Activated T-helper 1 cell treated with anti-CD3 and anti-CD28 coated beads, Interleukin-2, amount 50 U/mL, for 16 hours (primary cell): Measurements from ENCODE around the gene OR7A5.
"Not testable (repeated sequence)": the region's sequence is repeated elsewhere in the genome, so short reads cannot be mapped to it uniquely, and the experiment has no call there.

Experiments
- DNase-seq, 2 donors: peaks; one replicate each; pipeline ENCODE4 v3.0.0-alpha.2; 2020; ENCODE audit warnings: low read depth in 1 of 2, low spot score in 1 of 2

Gene OR7A5

DNA sequence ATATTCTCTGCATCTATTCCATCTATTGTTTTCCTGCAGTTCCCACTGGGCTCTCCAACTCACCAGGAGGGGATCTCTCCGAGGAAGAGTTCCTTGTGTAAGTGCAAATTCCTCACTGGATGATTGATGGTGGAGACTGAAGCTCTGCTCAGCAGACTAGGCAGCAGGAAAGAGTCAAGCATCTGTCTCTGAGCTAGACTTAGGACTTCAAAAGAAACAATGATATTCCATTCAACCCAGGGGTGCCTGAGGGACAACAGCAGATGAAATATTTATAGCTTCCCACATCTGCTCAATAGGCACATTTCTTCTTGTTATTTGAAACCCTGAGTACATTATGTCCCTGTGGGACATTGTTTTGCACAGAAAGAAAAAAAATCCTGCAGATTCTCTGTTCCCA is at the start of gene OR7A5, which contains the start of gene OR7C1:
Gene OR7A5 (minus strand): TSS at position 175 of the 400 bp plus-strand sequence. CDS start 6,944 bp downstream, outside the sequence.
Gene OR7C1 (minus strand): TSS at position 175 of the 400 bp plus-strand sequence. CDS start 35,049 bp downstream, outside the sequence.
- no peak for DNase-seq

DNA sequence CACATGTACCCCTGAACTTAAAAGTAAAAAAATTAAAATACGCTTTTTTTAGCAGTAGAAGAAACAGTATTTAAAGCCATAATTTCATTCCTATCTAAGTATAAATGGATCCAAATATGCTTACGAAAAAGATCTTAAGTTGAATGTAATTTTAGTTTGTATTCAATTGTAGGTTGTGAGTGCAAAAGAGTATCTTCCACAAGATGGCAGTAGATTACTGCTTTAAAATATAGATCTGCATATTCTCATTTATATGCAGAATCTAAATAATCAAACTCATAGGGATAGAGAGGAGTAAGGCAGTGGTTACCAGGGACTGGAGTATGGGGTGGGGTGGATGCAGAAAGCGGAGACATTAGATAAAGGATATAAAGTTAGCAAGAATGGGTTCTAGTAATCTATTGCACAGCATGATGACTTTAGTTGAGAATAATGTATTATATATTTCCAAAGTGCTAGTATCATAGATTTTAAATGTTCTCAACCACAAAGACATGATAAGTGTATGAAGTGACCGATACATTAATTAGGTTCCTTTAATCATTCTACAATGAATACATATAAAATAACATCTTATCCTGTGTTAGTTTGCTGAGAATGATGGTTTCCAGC is 36.7 kb upstream of the OR7A5 start:
- no peak for DNase-seq

DNA sequence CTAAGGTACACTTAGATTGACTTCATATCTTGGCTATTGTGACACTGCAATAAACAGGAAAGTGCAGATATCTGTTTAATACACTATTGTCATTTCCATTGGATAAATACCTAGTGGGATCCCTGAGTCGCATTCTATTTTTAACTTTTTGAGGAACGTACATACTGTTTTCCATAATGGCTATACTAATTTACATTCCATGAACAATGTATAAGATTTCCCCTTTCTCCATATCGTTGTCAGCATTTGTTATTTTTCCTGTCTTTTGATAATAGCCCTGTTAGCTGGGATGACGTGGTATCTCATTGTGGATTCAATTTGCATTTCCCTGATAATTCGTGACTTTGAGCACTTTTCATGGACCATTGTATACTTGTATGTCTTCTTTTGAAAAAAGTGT is 33.5 kb upstream of the OR7A5 start:
- DNase-seq, result no peak

DNA sequence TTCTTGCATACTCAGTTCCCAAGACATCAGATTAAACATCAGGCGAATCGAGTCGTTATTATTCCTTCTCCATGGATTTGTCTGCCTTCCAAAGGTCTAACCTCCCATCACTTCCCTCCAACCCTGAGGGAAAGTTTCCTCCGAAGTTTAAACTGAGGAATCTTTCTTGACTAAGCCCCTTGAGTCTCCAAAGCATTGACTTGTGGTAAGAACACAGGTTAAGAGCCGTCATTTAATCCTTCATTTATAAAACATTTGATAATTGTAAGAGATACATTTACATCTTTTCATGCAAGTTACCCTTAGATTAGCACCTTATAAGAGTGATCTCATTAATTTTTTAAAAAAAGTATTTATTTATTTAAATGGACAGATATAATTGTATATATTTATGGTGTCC is 13.8 kb upstream of the OR7A5 start, which contains the start of gene OR7A10:
Gene OR7A10 (minus strand): TSS at position 101 of the 400 bp plus-strand sequence. CDS start 7,045 bp downstream, outside the sequence.
- DNase-seq, result no peak

DNA sequence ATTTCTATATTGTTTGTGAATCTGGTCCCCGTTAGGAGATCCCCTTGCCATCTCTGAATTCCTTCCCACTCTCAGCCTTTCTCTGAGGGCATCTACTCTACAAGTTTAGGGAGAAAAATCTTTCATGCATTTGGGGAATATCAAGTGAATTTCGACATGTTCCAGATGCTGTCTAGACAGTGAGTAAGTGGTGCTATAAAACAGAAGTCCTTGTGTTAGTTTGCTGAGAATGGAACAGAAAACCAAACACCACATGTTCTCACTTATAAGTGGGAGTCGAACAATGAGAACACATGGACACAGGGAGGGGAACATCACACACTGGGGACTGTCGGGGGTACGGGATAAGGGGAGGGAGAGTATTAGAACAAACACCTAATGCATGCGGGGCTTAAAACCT is 8.6 kb upstream of the OR7A5 start:
- no peak for DNase-seq

DNA sequence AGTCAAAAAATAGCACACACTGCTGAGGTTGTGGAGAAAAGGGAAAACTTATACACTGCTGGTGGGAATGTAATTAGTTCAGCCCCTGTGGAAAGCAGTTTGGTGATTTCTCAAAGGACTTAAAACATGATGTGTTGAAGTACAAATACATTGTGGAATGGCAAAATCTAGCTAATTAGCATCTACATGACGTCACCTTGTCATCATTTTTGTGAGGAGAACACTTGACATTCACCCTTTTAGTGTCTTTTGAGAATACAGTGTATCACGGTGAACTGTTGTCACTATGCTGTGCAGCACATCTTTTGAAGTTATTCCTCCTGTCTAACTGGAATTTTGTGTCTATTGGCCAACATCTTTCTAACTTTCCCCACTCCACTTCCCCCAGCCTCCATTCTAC is 8.2 kb upstream of the OR7A5 start:
- DNase-seq, result no peak

DNA sequence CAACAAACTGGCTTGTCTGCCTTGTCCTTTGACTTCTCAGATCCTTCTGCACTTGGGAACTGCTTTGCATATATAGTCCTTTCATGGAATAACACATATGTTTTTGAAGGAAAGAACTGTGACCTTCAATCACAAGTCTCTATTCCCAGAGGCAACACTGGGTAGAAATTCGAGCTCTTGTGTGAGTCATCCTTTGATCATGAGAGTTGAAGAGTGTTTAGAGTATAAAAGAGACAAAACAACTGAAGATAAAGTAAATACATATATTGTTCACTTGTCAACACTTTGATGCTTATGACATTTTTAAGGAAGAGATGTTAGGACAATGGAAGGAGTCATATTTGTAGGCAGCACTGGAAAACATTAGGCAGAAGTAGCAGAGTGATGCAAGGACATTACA is 5.2 kb upstream of the OR7A5 start:
- DNase-seq, result no peak

DNA sequence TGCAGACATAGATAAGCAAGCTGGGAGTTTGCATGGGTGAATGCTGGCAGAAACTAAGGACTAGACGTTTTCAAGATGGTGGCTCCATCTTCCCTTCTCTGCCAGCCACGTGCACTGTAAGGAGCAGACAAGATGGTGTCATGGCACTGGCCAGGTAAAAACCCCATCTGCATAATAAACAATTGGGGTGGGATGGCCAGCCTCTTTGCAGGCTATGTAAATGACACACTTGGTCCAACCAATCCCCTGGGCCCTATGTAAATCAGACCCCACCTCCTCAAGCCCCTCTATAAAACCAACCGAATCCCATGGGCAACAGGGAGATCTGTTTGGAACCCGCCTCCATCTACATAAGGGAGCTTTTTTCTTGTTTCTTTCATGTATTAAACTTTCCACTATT is 2.4 kb upstream of the OR7A5 start:
- no peak for DNase-seq

DNA sequence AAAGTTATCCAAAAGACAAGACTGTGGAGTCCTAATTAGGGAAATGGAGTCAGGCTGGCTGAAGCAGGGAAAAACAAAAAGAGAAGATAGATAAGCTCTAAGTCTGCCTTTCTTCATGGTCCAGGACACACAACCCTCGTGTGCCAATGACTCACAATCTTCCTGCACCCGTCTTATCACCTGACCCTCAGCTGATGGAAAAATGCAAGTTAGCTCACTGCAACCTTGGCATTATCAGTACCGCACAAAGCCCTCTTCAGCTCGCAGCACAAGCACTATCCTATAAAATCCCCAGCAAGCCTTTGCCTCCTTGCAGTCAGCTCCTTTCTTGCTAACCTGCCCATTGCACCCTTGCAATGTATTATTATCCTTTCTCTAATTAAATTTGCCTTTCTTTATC is 4.3 kb downstream of the OR7A5 start:
- DNase-seq, result no peak

DNA sequence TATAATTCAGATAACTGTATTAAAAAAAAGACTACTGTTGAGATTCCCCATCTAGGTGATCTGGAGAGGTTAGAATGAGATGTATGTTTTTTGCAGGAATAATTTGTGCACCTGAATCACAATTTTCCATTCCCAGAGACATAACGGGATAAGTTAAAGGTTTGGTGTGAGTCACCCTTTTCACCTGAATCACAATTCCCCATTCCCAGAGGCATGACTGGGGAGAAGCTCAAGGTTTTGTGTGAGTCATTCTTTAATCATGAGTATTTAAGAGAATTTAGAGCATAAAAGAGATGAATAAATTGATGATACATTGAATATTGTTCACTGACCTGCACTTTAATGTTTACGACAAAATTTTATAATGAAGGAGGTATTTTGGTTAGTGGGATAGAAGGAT is 9.0 kb downstream of the OR7A5 start:
- no peak for DNase-seq

DNA sequence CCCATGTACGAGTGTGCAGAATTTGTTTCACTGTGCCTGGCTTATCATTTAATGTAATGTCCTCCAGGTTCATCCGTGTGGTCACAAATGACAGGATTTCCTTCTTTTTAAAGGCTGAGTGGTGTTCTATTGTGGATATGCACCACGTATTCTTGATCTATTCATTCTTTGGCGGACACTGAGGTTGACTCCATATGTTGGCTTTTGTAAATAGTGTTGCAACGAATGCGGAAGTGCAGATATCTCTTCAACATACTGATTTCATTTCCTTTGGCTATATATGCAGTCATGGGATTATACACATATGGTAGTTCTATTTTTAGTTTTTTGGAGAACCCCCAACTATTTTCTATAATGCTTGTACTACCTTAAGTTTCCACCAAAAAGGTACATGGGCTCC is 13.0 kb downstream of the OR7A5 start:
- DNase-seq, result no peak

DNA sequence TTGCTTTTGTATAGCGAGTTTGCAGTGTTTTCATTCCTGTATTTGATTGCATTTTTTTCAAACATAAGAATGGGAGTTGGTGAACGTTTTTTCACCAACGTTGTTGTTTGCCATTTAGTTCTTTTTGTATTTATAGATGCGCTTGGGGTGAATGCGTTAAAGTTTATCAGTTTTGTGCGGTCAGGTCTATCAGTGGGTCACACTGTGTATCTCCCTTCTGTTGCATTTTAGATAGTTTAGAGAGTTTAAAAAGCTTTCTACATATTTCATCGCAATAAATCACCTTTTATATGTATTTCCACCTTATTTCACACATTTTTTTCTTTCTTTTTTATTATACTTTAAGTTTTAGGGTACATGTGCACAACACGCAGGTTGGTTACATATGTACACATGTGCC is 16.4 kb downstream of the OR7A5 start:
- no peak for DNase-seq

DNA sequence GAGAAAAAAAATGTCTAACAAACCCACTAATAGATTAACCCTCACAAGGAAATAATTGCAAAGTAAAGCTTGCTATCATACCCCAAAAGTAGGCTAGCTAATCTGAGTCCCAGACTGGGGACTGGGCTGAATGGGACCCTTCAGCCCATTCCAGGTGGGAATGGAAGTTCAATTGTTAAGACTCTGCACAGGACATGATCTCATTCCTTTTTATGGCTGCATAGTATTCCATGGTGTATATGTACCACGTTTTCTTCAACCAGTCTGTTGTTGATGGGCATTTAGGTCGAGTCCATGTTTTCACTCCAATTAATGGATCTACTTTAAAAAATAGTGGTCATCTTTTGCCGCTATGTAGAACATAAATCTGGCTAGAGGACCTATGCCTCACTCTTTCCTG is 17.9 kb downstream of the OR7A5 start:
- no peak for DNase-seq

DNA sequence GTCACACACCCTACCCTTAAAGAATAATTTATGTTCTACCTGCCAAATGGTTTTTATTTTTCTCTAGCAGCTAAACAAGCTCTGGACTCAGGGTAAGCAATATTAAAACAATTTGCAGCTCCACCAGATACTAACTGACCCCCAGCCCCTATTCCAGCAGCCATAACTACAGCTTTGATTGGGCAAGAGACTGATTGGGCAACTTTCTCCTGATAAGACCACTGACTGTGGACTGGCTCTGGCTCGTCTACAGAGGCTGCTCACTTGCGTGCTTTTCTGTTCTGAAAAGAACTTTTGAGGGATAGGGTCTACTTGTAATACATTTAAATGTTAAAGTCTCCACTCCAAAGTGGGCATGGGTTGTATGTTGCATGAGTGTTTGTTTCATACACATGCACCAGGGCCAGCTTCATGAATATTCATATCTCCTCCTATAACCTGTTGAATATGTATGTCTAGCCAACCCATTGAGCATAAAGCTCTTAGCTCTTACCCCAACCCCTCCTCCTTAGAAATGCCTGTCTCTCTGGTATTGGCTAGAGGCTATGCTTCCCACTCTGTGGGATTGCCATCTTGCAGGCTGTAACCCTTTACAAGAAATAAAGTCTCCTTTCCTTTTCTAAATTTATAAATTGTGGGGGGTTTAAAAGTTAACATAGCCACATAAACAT is 19.9 kb downstream of the OR7A5 start:
- DNase-seq, result no peak

DNA sequence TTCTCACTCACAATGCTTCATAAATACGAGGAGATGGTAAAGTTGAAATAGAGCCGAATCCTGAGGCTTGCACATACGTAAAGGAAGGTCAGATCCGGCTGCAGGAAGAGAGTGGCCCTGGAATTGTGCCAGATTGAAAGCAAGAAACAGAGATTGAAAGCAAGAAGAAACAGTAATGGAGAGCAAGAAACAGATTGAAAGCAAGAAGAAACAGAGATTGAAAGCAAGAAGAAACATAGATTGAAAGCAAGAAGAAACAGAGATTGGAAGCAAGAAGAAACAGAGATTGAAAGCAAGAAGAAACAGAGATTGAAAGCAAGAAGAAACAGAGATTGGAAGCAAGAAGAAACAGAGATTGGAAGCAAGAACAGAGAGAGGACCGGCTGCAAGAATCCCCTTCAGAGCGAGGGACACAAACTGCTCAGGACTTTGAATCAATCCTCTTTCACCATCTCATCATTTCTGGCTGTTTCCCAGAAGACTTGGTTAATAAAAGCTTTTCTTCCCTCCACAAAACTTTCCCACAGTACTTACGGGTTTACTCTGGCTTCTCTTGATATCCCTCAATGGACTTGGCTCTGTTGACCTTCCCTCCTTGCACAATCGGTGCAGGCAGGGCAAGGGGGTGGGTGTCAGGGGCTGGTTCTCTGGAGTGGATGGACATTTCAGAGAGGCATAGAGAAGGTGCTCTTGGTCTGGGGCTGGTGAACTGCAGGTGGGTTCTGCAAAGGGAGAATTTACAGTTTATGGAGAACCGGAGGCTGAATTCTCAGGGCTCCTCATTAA is 25.5 kb downstream of the OR7A5 start:
- no peak for DNase-seq

DNA sequence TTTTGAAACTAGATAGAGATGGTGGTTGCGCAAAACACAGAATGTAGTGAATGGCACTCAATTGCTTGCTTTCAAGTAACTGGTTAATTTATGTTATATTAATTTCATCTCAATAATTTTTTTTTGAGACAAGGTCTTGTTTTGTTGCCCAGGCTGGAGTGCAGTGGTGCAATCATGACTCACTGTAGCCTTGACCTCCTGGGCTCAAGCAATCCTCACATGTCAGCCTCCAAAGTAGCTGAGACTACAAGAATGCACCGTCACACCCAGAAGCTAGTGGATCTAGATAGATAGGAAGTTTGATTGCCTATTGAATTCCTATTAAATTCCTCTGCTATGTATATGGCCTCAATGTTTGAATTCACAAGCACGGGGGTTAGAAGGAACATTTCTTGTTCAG is 30.2 kb downstream of the OR7A5 start:
- no peak for DNase-seq

DNA sequence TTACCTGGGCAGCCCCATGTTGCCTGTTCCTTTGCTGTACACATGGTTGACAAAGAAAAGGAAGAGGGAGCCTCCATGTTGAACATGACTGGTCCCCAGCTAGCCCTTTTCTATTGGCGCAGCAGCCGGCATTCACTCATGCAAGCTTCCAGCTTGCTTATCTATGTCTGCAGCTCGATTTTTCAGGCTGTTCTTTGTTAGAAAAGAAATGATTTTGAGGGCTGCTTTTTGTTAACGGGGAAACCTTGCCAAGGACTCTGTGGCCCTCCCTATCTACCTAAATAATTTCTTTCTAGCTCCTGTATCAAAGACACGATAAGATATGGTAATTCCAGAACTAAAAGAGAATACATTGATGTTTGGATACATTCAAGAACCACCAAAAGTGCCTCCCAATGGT is 36.2 kb downstream of the OR7A5 start:
- DNase-seq, result no peak

DNA sequence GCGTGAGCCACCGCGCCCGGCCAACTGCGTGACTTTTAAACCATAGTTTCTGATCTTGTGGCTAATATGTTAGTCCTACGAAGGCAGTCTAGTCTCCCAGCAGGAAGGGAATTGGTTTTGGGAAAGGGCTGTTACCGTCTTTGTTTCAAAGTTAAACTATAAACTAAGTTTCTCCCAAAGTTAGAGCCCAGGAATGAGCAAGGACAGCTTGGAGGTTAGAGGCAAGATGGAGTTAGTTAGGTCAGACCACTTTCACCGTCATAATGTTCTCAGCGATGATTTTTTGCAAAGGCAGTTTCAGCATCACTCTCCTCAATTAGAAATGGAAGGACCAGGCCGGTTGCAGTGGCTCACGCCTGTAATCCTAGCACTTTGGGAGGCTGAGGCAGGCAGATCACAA is 39.0 kb downstream of the OR7A5 start:
- no peak for DNase-seq

DNA sequence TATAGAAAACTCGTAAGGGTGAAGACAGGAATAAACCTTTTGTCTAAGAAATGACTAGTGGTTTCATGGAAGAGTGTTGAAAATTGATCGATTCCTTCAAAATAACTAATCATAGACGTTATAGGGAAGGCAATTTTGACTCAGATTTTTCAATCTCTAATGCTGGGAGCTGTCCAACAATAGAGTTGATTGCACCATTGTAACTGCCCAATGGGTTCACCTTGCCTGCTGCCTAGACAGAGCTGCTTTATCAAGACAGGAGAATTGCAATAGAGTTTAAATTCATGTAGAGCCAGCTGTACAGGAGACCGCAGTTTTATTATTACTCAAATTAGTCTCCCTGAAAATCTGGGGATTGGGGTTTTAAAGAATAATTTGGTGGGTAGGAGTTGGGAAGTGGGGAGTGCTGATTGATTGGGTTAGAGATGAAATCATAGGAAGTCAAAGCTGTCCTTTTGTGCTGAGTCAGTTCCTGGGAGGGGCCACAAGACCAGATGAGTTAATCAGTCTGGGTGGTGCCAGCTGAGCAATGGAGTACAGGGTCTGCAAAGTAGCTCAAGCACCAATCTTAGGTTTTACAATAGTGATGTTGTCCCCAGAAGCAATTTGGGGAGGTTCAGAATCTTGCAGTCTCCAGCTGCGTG is 39.8 kb downstream of the OR7A5 start:
- DNase-seq, result no peak

DNA sequence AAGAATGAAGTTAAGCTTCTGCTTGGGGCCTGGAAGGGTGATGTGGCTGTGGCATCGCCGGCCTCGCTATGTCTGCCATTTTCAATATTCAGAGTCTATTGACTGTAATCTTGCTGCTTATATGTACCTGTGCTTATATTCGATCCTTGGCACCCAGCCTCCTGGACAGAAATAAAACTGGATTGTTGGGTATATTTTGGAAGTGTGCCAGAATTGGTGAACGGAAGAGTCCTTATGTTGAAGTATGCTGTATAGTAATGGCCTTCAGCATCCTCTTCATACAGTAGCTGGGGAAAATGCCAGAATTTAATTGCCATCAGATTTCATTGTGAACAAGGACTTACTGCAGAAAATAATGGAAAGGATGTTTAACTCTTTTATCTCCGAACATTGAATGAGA is 42.7 kb downstream of the OR7A5 start:
- DNase-seq, result not testable (repeated sequence)

DNA sequence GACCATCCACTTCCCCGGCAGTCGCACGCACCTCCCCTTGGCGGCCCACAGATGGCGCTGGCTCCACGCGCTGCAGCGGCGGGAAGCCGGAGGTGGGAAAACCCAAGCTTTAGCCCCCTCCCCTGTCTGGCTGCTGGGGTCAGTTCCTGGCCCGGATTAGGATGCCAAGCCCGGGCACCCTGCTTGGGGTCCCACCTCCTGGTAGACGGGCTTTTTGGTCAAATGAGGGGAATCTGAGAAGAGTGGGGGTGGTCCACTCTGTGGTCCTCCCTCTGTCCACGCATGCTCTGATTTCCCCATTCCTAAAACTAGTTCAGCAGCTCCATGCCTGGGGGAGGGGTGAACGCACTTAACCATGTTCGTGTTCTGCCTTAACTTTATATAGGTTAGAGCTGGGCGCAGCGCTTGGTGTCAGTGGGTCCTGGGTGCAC is 48.5 kb downstream of the OR7A5 start:
- no peak for DNase-seq
